Neural progenitor cell (in vitro differentiated cells): ENCODE results near the gene COL23A1. TPM values are rescaled to one million over a fixed set of nuclear protein-coding genes. Genes with fewer than 3 reads are reported as not detected.
A peak's percentile ranks its signal among the peaks of the same experiment; 100 is the strongest.

Experiments used
- DNase-seq: peaks from one replicate; pipeline ENCODE4 v3.0.0-alpha.2; 2016; ENCODE audit warnings: low spot score
- H2AFZ ChIP-seq: fragments of 200-600 bp; sonication (generic); replicated peaks from 2 replicates; pipeline ENCODE4 v1.6.1; 2016; ENCODE audit warnings: antibody characterized with exemption
- H3F3A ChIP-seq: fragments of 200-600 bp; sonication (generic); 2 replicates; pipeline ENCODE4 v1.6.1; 2016; ENCODE audit warnings: antibody characterized with exemption, low read depth
- H3K27ac ChIP-seq: fragments of 200-600 bp; sonication (generic); 2 replicates; pipeline ENCODE4 v1.5.1; 2016; ENCODE audit warnings: mild to moderate bottlenecking
- H3K27me3 ChIP-seq: fragments of 200-600 bp; sonication (generic); 2 replicates; pipeline ENCODE4 v1.6.1; 2016; ENCODE audit warnings: mild to moderate bottlenecking, moderate library complexity
- H3K36me3 ChIP-seq: fragments of 200-600 bp; sonication (generic); 2 replicates; pipeline ENCODE4 v1.5.1; 2016
- H3K4me1 ChIP-seq: fragments of 200-600 bp; sonication (generic); 2 replicates; pipeline ENCODE4 v1.6.1; 2016; ENCODE audit warnings: mixed run types
- H3K4me2 ChIP-seq: fragments of 200-600 bp; sonication (generic); 2 replicates; pipeline ENCODE4 v1.6.1; 2016
- H3K4me3 ChIP-seq: fragments of 200-600 bp; sonication (generic); 2 replicates; pipeline ENCODE4 v1.5.1; 2016
- H3K79me2 ChIP-seq: fragments of 200-600 bp; sonication (generic); 2 replicates; pipeline ENCODE4 v1.6.1; 2016; ENCODE audit warnings: low read depth
- H3K9ac ChIP-seq: fragments of 200-600 bp; sonication (generic); 2 replicates; pipeline ENCODE4 v1.6.1; 2016
- H3K9me3 ChIP-seq: fragments of 200-600 bp; sonication (generic); 2 replicates; pipeline ENCODE4 v1.5.1; 2016; ENCODE audit warnings: low read depth
- H4K20me1 ChIP-seq: fragments of 200-600 bp; sonication (generic); 2 replicates; pipeline ENCODE4 v1.6.1; 2016; ENCODE audit warnings: low read depth
- H3K27ac Mint-ChIP-seq: 3 replicates; pipeline ENCODE4 v1.8.0; 2021; ENCODE audit warnings: mixed read lengths
- H3K27me3 Mint-ChIP-seq: 2 replicates; pipeline ENCODE4 v1.8.0; 2022; ENCODE audit warnings: low read depth, mild to moderate bottlenecking, inconsistent platforms, moderate library complexity, mixed read lengths; ENCODE audit not compliant: insufficient read depth
- H3K36me3 Mint-ChIP-seq: 3 replicates; pipeline ENCODE4 v1.8.0; 2021; ENCODE audit warnings: mixed read lengths
- H3K4me1 Mint-ChIP-seq: 3 replicates; pipeline ENCODE4 v1.8.0; 2021; ENCODE audit warnings: mixed read lengths
- H3K4me3 Mint-ChIP-seq: 3 replicates; pipeline ENCODE4 v1.8.0; 2021; ENCODE audit warnings: mild to moderate bottlenecking, moderate library complexity, mixed read lengths
- H3K9me3 Mint-ChIP-seq: 3 replicates; pipeline ENCODE4 v1.8.0; 2020; ENCODE audit warnings: mixed read lengths
- EZH2 ChIP-seq: fragments of 200-600 bp; sonication (generic); IDR thresholded peaks from 2 replicates; pipeline ENCODE4 v1.6.1; 2017; ENCODE audit warnings: antibody characterized with exemption, mild to moderate bottlenecking, moderate library complexity
- EZH2phosphoT487 ChIP-seq: fragments of 200-600 bp; sonication (generic); IDR thresholded peaks from 2 replicates; pipeline ENCODE4 v1.6.1; 2017; ENCODE audit warnings: antibody characterized with exemption
- total RNA-seq: library from RNA; depleted of rRNA; stranded (reverse); fragments of >200 nt; gene quantifications from 2 replicates; pipeline ENCODE4 v1.2.3, GENCODE V29; 2015; ENCODE audit warnings: low replicate concordance
- TF ChIP-seq, protein P1 (sequence below): fragments of 200-600 bp; sonication (generic); IDR thresholded peaks from 2 replicates; pipeline ENCODE4 v1.5.1; 2017; ENCODE audit warnings: antibody characterized with exemption, mild to moderate bottlenecking

Gene COL23A1
- total RNA-seq, 1 donor from 2014 or later: not detected

GRCh38 chr5:178419196-178419595 lies 171.0 kb downstream of the COL23A1 start:
- Histone ChIP-seq H3K27me3 (no peaks in the 10 kb centered on the region), H3F3A (peaks cover 32% of the 10 kb centered on the region), H3K79me2 (no peaks in the 10 kb centered on the region), H3K4me2 (peak overlapping the region; percentile 46), H3K36me3 (no peaks in the 10 kb centered on the region), H3K9me3 (no peaks in the 10 kb centered on the region), H3K4me3 (no peak overlapping the region), H3K9ac (no peak overlapping the region), H2AFZ (no peak overlapping the region), H4K20me1 (no peaks in the 10 kb centered on the region), H3K4me1 (peaks cover 39% of the 10 kb centered on the region), H3K27ac (no peak overlapping the region)
- H3K4me1 Mint-ChIP-seq: peaks cover 71% of the 10 kb centered on the region
- no peaks in the 10 kb centered on the region for H3K9me3 Mint-ChIP-seq
- peak overlapping the region; percentile 97 for H3K27ac Mint-ChIP-seq
- peaks cover 9% of the 10 kb centered on the region for H3K27me3 Mint-ChIP-seq
- H3K4me3 Mint-ChIP-seq: peak overlapping the region; percentile 49
- no peak for TF ChIP-seq EZH2
- TF ChIP-seq, protein P1, sequence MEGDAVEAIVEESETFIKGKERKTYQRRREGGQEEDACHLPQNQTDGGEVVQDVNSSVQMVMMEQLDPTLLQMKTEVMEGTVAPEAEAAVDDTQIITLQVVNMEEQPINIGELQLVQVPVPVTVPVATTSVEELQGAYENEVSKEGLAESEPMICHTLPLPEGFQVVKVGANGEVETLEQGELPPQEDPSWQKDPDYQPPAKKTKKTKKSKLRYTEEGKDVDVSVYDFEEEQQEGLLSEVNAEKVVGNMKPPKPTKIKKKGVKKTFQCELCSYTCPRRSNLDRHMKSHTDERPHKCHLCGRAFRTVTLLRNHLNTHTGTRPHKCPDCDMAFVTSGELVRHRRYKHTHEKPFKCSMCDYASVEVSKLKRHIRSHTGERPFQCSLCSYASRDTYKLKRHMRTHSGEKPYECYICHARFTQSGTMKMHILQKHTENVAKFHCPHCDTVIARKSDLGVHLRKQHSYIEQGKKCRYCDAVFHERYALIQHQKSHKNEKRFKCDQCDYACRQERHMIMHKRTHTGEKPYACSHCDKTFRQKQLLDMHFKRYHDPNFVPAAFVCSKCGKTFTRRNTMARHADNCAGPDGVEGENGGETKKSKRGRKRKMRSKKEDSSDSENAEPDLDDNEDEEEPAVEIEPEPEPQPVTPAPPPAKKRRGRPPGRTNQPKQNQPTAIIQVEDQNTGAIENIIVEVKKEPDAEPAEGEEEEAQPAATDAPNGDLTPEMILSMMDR: no peak
- TF ChIP-seq EZH2phosphoT487: no peak
- DNase-seq: no peak
- no peaks in the 10 kb centered on the region for H3K36me3 Mint-ChIP-seq

DNA sequence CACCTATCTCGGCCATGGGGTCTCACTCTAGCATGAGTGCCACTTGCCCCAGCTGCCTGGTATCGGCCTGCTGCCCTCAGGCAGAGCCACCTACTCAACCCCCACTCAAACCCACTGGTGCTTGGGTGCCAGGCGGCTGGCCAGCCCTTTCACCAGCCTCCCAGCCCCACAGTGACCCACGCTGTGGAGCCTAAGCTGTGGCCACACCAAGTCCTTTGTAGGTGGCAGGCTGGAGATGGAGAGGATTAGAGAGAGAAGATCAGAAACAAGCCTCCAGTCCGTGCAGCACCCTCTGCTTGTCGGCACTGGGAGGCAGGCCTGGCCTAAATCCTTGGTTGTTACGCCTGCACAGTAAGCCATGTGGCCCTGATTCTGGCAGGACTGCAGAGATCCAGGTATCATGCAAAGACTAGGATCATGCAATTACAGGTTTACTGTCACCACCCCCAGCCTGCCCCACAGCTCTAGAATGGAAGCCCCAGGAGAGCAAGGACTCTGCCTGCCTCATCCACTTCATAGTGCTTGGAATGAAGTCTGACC lies 171.7 kb downstream of the COL23A1 start:
- Histone ChIP-seq H3K9ac (no peak overlapping the region), H3K79me2 (no peaks in the 10 kb centered on the region), H3K27ac (no peak overlapping the region), H4K20me1 (no peaks in the 10 kb centered on the region), H3K27me3 (no peaks in the 10 kb centered on the region), H3F3A (peaks cover 32% of the 10 kb centered on the region), H3K9me3 (no peaks in the 10 kb centered on the region), H3K4me3 (no peak overlapping the region), H3K4me2 (no peak overlapping the region), H2AFZ (no peak overlapping the region), H3K36me3 (no peaks in the 10 kb centered on the region), H3K4me1 (peaks cover 39% of the 10 kb centered on the region)
- Mint-ChIP-seq H3K36me3 (no peaks in the 10 kb centered on the region), H3K4me3 (no peak overlapping the region), H3K27me3 (peaks cover 9% of the 10 kb centered on the region), H3K9me3 (no peaks in the 10 kb centered on the region), H3K27ac (peak overlapping the region; percentile 97), H3K4me1 (peaks cover 65% of the 10 kb centered on the region)
- TF ChIP-seq EZH2phosphoT487 (no peak), EZH2 (no peak)
- TF ChIP-seq, protein P1: no peak
- DNase-seq: no peak

- TF ChIP-seq EZH2phosphoT487 (no peak), EZH2 (no peak)
- TF ChIP-seq, protein P1: no peak
- H3K36me3 ChIP-seq: no peaks in the 10 kb centered on the region
- Mint-ChIP-seq H3K9me3 (no peaks in the 10 kb centered on the region), H3K4me3 (no peak overlapping the region), H3K4me1 (peaks cover 64% of the 10 kb centered on the region), H3K27me3 (peaks cover 9% of the 10 kb centered on the region), H3K27ac (peak overlapping the region; percentile 42), H3K36me3 (no peaks in the 10 kb centered on the region)
- H3K27ac ChIP-seq: no peak overlapping the region
- no peak overlapping the region for H3K9ac ChIP-seq
- H3K9me3 ChIP-seq: no peaks in the 10 kb centered on the region
- H3F3A ChIP-seq: peaks cover 32% of the 10 kb centered on the region
- no peak for DNase-seq
- H3K4me1 ChIP-seq: peaks cover 39% of the 10 kb centered on the region
- H4K20me1 ChIP-seq: no peaks in the 10 kb centered on the region
- H3K79me2 ChIP-seq: no peaks in the 10 kb centered on the region
- H2AFZ ChIP-seq: no peak overlapping the region
- no peaks in the 10 kb centered on the region for H3K27me3 ChIP-seq
- H3K4me3 ChIP-seq: no peak overlapping the region
- no peak overlapping the region for H3K4me2 ChIP-seq
These were observed 172.2 kb downstream of the COL23A1 start for GRCh38 chr5:178418031-178418430.
